SHP77 treated with DMSO at 0.1 percent for 48 hours (cell line): ENCODE measurements around the gene NEK1.

Experiments used
- DNase-seq: peaks from one replicate; lab custom pipeline; 2025; lab: John Stamatoyannopoulos, UW

Gene NEK1

GRCh38 chr4:169362607-169363006, 249.8 kb downstream of the NEK1 start:
- DNase-seq: no peak

- no peak for DNase-seq
Observed at GRCh38 chr4:169361756-169362155, 250.6 kb downstream of the NEK1 start.

- no peak for DNase-seq
Observed at GRCh38 chr4:169359961-169360360, 252.4 kb downstream of the NEK1 start.

GRCh38 chr4:169352360-169352759, 260.0 kb downstream of the NEK1 start:
- no peak for DNase-seq

GRCh38 chr4:169351872-169352271, 260.5 kb downstream of the NEK1 start:
- DNase-seq: no peak

GRCh38 chr4:169348541-169348940, 263.8 kb downstream of the NEK1 start:
- no peak for DNase-seq

GRCh38 chr4:169346840-169347239, 265.5 kb downstream of the NEK1 start:
- DNase-seq: no peak

- DNase-seq: no peak
Observed at GRCh38 chr4:169345316-169345721, 267.1 kb downstream of the NEK1 start.
